Fibroblast of mammary gland (primary cell): Measurements from ENCODE around the gene CACNA2D2.

Experiments used
- DNase-seq: peaks from one replicate; pipeline ENCODE4 v3.0.0-alpha.2; 2010; ENCODE audit warnings: low read depth
- H3K4me3 ChIP-seq: 2 replicates; pipeline ENCODE4 v1.5.1; 2011; ENCODE audit warnings: low read depth, mild to moderate bottlenecking, low read length, moderate library complexity; ENCODE audit not compliant: control insufficient read depth
- CTCF ChIP-seq: conservative IDR thresholded peaks from 2 replicates; pipeline ENCODE4 v1.5.1; 2011; ENCODE audit warnings: low read depth, low read length, inconsistent platforms; ENCODE audit not compliant: control insufficient read depth, insufficient read depth

CACNA2D2 gene

GRCh38 chr3:50416736-50417636 lies 86.4 kb downstream of the CACNA2D2 start:
- no peak for DNase-seq
- TF ChIP-seq CTCF: no peak
- no peak overlapping the region for H3K4me3 ChIP-seq

GRCh38 chr3:50415816-50416215 lies 87.6 kb downstream of the CACNA2D2 start:
- no peak overlapping the region for H3K4me3 ChIP-seq
- no peak for DNase-seq
- no peak for TF ChIP-seq CTCF

DNA sequence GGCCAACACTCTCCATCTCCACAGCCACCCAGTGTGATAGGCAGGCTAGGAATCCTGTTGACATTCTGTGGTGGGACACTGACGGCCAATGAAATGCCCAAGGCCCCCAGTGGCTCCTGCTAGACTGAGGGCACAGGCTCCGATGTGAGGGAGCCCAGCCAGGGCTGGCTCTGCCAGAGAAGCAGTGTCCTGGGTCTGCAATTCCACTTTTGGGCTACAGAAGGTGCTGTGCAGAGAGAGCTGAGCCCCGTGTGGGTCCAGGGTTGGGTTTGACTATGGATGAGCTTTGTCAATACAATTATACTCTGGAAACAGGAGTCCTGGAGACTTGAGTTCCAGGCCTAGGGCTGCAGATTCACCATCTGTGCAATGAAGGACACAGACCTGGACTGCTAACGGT lies 88.4 kb downstream of the CACNA2D2 start:
- DNase-seq: no peak
- no peak overlapping the region for H3K4me3 ChIP-seq
- no peak for TF ChIP-seq CTCF

- H3K4me3 ChIP-seq: no peak overlapping the region
- no peak for DNase-seq
- TF ChIP-seq CTCF: no peak
These were observed 88.8 kb downstream of the CACNA2D2 start for GRCh38 chr3:50414616-50415015.

- DNase-seq: no peak
- no peak for TF ChIP-seq CTCF
- H3K4me3 ChIP-seq: no peak overlapping the region
These were observed 91.1 kb downstream of the CACNA2D2 start for GRCh38 chr3:50412231-50412754.

- no peak overlapping the region for H3K4me3 ChIP-seq
- TF ChIP-seq CTCF: no peak
- no peak for DNase-seq
These were observed 92.2 kb downstream of the CACNA2D2 start for GRCh38 chr3:50411229-50411628.
